ENCODE measurements around the gene DOCK9.

Gene DOCK9

GRCh38 chr13:98997738-98998641, 20.1 kb upstream of the DOCK9 start:
- DNase-seq: peak; percentile 12

GRCh38 chr13:98997011-98997730, 19.3 kb upstream of the DOCK9 start:
- no peak for DNase-seq

- DNase-seq: no peak
These were observed 18.2 kb upstream of the DOCK9 start for GRCh38 chr13:98996046-98996445.

- DNase-seq: peak; percentile 58
These were observed 17.0 kb upstream of the DOCK9 start for GRCh38 chr13:98994896-98995295.

- no peak for DNase-seq
These were observed 16.2 kb upstream of the DOCK9 start for GRCh38 chr13:98994080-98994479.

GRCh38 chr13:98992355-98992754, 14.5 kb upstream of the DOCK9 start:
- DNase-seq: no peak

GRCh38 chr13:98990701-98991100, 12.8 kb upstream of the DOCK9 start:
- DNase-seq: no peak

- DNase-seq: no peak
These were observed 11.8 kb upstream of the DOCK9 start for GRCh38 chr13:98989469-98990235.

- DNase-seq: no peak
These were observed 10.9 kb upstream of the DOCK9 start for GRCh38 chr13:98988780-98989179.

- no peak for DNase-seq
These were observed 10.4 kb upstream of the DOCK9 start for GRCh38 chr13:98988277-98988676.

GRCh38 chr13:98987275-98987674, 9.4 kb upstream of the DOCK9 start:
- no peak for DNase-seq

GRCh38 chr13:98986226-98986846, 8.5 kb upstream of the DOCK9 start:
- DNase-seq: no peak

- DNase-seq: no peak
These were observed 7.7 kb upstream of the DOCK9 start for GRCh38 chr13:98985591-98985990.

- DNase-seq: no peak
These were observed 7.1 kb upstream of the DOCK9 start for GRCh38 chr13:98984983-98985382.

GRCh38 chr13:98984118-98984517, 6.3 kb upstream of the DOCK9 start:
- no peak for DNase-seq

GRCh38 chr13:98983182-98983581, 5.3 kb upstream of the DOCK9 start:
- no peak for DNase-seq

GRCh38 chr13:98981369-98982080, 3.7 kb upstream of the DOCK9 start:
- DNase-seq: no peak

GRCh38 chr13:98979012-98979660, 1.3 kb upstream of the DOCK9 start:
- no peak for DNase-seq

GRCh38 chr13:98978280-98978679, 416 bp upstream of the DOCK9 start:
- DNase-seq: no peak

- no peak for DNase-seq
These were observed 923 bp downstream of the DOCK9 start for GRCh38 chr13:98976941-98977340.

- DNase-seq: no peak
These were observed 1.5 kb downstream of the DOCK9 start for GRCh38 chr13:98976338-98976737.

- DNase-seq: no peak
These were observed 2.0 kb downstream of the DOCK9 start for GRCh38 chr13:98975822-98976261.

All from CD4-positive, alpha-beta T cell treated with Interleukin-4 for 4 hours (primary cell).